Dendritic cell treated with granulocyte-macrophage colony-stimulating factor and Interleukin-4, amounts not matched to agents 40 ng/mL and 50 ng/mL, for 4 days (primary cell): ENCODE measurements around the gene PAQR8.

ENCODE experiments used
- H3K27ac Mint-ChIP-seq: one replicate; pipeline ENCODE4 v1.8.0; 2022; ENCODE audit warnings: mild to moderate bottlenecking, mixed read lengths
- H3K27me3 Mint-ChIP-seq: one replicate; pipeline ENCODE4 v1.8.0; 2022; ENCODE audit warnings: mild to moderate bottlenecking, mixed read lengths
- H3K36me3 Mint-ChIP-seq: one replicate; pipeline ENCODE4 v1.8.0; 2022; ENCODE audit warnings: low read depth, mixed read lengths
- H3K4me1 Mint-ChIP-seq: one replicate; pipeline ENCODE4 v1.8.0; 2022; ENCODE audit warnings: low read depth, mixed read lengths
- H3K4me3 Mint-ChIP-seq: one replicate; pipeline ENCODE4 v1.8.0; 2022; ENCODE audit warnings: mild to moderate bottlenecking, moderate library complexity, mixed read lengths
- H3K9me3 Mint-ChIP-seq: one replicate; pipeline ENCODE4 v1.8.0; 2022; ENCODE audit warnings: mixed read lengths
- intact Hi-C: fragments of 100-400 bp; cut with micrococcal nuclease; formaldehyde crosslinking; loops from one replicate; pipeline ENCODE4 v1.15.0; 2022

PAQR8 gene

DNA sequence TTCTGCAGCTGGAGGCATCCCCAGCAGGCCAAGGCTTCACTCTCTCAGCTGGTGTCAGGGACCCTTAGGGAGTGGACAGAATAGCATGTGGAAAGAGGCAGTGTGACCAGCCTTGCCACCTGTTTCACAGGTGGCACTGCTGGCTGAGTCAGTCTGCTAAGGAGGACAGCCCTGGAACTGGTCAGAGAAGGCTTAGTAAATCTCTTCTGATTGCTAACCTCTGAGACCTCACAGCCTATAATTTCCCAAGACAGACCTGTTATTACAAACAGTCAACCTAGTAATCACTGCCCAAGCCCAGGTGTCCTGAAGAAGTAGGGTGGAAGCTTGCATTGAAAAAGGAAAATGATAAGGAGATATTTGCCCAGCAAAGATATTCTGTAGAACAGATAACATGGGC is 26.4 kb upstream of the PAQR8 start:
- intact Hi-C loops: no loop called here
- H3K4me3 Mint-ChIP-seq: no peak overlapping the region
- H3K36me3 Mint-ChIP-seq: no peaks in the 10 kb centered on the region
- no peak overlapping the region for H3K27ac Mint-ChIP-seq
- no peaks in the 10 kb centered on the region for H3K27me3 Mint-ChIP-seq
- H3K4me1 Mint-ChIP-seq: peaks cover 23% of the 10 kb centered on the region
- H3K9me3 Mint-ChIP-seq: no peaks in the 10 kb centered on the region

DNA sequence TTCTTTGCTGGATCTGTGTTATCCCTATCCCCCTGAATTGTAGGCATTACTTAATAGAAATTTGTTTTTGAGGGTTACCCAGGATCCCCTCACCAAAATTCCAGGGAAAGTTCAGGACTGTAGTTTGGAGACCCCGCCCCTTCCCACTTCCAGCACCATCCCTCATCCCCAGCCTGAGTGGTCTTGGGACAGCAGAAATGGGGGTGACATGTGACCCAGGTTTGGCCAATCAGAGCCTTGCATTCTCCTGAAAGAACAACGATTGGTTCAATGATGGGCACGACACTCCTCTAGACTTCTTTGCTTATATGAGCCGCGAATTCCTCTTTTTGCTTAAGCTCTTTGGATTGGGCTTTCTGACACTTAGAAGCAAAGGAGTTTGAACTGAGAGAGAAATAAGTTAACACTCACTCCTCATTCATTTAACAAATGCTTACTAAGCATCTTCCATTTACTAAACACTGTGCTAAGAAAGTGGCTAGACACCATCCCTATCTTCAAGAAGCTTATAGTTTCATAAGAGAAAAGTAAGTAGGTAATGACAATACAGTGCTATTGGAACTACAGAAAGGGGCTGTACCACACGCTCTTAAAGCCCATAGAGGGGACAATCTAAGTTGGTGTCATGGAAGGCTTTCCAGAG is 24.9 kb upstream of the PAQR8 start:
- Mint-ChIP-seq H3K4me3 (no peak overlapping the region), H3K9me3 (no peaks in the 10 kb centered on the region), H3K36me3 (no peaks in the 10 kb centered on the region), H3K4me1 (peaks cover 29% of the 10 kb centered on the region), H3K27ac (no peak overlapping the region), H3K27me3 (no peaks in the 10 kb centered on the region)
- intact Hi-C loops: no loop called here

DNA sequence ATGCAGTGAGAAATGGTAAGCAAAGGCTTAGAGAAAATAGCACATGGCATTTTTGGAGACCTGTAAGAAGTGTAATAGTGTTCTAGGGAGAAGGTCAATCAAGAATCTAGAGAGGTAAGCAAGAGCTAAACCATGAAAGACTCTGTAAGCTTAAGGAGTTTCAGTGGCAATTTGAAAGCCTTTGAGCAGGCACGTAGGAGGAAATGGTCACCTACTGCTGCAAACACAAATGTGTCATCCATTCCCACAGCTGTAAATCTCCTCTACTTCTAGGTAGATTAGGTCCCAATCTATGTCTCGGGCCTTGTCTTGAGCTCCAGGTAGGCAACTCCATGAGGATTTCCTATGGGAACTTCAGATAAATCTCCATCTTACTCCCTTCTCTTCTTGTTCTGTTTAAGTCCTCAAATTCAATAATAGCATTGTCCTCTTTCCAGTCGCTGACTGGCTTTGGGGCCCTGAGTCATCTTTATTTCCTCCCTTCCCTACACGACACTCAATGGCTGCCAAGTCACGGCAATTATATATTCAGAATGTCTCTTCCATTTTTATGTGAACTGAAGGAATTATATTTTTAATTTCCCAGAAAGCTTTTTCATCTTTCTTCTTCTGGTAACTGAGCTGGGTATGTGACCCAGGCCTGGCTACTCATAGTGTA is 24.2 kb upstream of the PAQR8 start:
- H3K9me3 Mint-ChIP-seq: no peaks in the 10 kb centered on the region
- H3K4me1 Mint-ChIP-seq: peaks cover 32% of the 10 kb centered on the region
- H3K27me3 Mint-ChIP-seq: no peaks in the 10 kb centered on the region
- no peaks in the 10 kb centered on the region for H3K36me3 Mint-ChIP-seq
- no peak overlapping the region for H3K4me3 Mint-ChIP-seq
- intact Hi-C loops: no loop called here
- H3K27ac Mint-ChIP-seq: no peak overlapping the region

DNA sequence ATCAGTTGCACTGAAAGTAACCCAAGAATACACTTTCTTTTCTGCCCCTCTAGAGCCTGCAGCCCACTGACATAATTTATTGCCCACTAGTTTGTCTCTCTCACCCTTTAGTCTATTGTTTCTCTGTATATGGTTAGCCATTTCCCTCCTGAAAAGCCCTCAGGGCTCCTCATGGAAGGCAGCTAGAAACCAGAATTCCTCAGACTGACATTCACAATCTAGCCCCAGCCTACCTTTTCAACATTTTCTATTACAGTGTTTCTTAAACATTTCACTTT is 21.4 kb upstream of the PAQR8 start:
- H3K36me3 Mint-ChIP-seq: no peaks in the 10 kb centered on the region
- H3K27me3 Mint-ChIP-seq: no peaks in the 10 kb centered on the region
- intact Hi-C loops: no loop called here
- no peak overlapping the region for H3K4me3 Mint-ChIP-seq
- peaks cover 25% of the 10 kb centered on the region for H3K4me1 Mint-ChIP-seq
- no peaks in the 10 kb centered on the region for H3K9me3 Mint-ChIP-seq
- H3K27ac Mint-ChIP-seq: no peak overlapping the region

DNA sequence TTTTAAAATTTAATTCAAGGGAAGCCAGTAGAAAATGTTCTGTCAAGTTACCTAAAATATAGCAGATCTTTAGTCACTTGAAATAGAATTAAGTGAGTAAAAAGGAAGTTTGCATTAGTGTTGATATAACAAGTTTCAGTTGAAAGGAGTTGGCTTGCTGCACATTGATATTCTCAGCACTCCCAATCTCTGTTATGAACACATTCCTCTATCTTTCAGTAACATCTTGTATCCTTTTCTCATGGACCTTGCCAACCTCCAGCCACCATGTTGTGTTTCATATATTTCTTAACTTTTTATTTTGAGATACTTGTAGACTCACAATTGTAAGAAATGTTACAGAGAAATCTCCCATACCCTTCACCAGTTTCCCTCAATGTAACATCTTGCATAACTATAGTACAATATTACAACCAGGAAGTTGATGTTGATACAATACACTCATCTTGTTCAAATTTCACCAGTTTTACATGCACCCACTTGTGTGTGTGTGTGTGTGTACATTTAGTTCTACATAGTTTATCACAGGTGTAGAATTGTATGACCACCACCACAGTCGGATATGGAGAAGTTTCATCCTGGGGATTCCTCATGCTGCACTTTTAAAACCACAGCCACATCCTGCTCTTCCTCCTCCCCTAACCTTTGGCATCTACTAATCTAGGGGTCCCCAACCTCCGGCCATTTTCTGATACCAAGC is 20.2 kb upstream of the PAQR8 start:
- Mint-ChIP-seq H3K4me1 (peaks cover 25% of the 10 kb centered on the region), H3K9me3 (no peaks in the 10 kb centered on the region), H3K36me3 (no peaks in the 10 kb centered on the region), H3K27me3 (no peaks in the 10 kb centered on the region), H3K4me3 (no peak overlapping the region), H3K27ac (peak overlapping the region; percentile 59)
- intact Hi-C loops: no loop called here

DNA sequence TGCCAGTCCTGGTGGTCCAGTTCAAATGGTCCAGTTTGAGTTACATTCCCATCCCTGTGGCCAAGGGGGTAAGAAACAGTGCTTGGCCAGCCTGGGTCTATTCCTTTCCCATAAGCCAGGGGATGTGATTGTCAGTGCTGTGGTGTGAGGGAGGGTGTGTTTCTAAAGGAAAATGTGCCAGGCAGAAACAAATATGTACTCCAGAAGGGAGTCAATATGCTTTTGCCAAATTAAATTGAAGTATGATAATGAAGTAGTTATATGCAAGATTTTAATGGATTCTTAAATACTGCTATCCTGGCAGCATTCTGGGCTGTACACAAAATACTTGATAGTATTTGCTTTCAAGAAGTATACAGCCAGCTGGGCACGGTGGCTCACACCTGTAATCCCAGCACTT is 16.6 kb upstream of the PAQR8 start:
- H3K36me3 Mint-ChIP-seq: no peaks in the 10 kb centered on the region
- peaks cover 15% of the 10 kb centered on the region for H3K4me1 Mint-ChIP-seq
- no peak overlapping the region for H3K27ac Mint-ChIP-seq
- H3K27me3 Mint-ChIP-seq: no peaks in the 10 kb centered on the region
- H3K9me3 Mint-ChIP-seq: no peaks in the 10 kb centered on the region
- intact Hi-C loops: no loop called here
- no peak overlapping the region for H3K4me3 Mint-ChIP-seq

DNA sequence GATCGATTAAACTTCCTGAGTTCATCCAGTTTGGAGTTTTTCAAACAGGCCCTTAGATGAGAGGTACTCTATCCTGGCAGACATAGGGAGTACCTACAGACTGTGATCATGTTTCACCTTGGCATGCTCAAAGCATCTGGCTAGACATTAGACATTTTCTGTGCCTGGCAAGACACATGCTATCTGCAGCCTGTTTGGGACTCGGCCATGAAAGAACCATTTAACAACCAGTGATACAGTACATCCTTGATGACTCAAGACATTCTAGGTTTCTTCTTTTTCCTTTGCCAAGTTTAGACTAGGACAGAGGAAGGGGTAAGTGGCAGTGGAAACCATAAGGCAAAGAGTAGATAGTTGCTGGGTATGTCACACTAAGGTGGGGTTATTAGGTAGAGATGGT is 15.4 kb upstream of the PAQR8 start:
- H3K9me3 Mint-ChIP-seq: no peaks in the 10 kb centered on the region
- H3K4me3 Mint-ChIP-seq: no peak overlapping the region
- intact Hi-C loops: no loop called here
- no peak overlapping the region for H3K27ac Mint-ChIP-seq
- H3K4me1 Mint-ChIP-seq: peaks cover 20% of the 10 kb centered on the region
- no peaks in the 10 kb centered on the region for H3K36me3 Mint-ChIP-seq
- H3K27me3 Mint-ChIP-seq: no peaks in the 10 kb centered on the region

DNA sequence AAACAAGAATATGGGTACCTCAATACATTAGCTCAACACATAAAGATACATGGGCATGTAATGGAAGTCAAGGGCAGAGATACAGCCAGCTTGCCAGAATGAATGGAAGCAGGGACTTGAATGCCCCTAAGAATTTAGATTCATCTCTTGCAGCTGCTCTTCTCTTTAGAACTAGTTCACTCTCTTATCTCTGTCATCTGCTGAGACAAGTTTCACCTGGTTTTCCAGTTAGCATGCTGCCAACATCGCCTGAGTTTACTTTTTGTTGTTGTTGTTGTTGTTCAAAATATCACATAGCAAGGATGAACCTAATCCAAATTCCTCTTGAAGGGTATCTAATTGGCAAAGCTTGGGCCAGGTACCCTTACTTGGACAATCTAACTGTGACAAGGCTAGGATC is 14.1 kb upstream of the PAQR8 start:
- Mint-ChIP-seq H3K4me3 (no peak overlapping the region), H3K27me3 (no peaks in the 10 kb centered on the region), H3K27ac (no peak overlapping the region), H3K4me1 (peaks cover 23% of the 10 kb centered on the region), H3K9me3 (no peaks in the 10 kb centered on the region), H3K36me3 (no peaks in the 10 kb centered on the region)
- intact Hi-C loops: no loop called here

DNA sequence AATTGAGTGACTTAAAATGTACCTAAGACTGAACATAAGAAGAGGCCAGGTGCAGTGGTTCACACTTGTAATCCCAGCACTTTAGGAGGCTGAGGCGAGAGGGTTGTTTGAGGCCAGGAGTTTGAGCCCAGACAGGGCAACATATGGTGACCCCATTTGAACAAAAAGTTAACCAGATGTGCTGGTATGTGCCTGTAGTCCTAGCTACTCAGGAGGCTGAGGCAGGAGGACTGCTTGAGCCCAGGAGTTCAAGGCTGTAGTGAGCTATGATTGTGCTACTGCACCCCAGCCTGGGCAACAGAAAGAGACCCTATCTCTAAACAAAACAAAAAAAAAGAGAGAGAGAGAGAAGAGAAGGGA is 10.1 kb upstream of the PAQR8 start:
- peak overlapping the region; percentile 10 for H3K4me3 Mint-ChIP-seq
- H3K4me1 Mint-ChIP-seq: peaks cover 34% of the 10 kb centered on the region
- no peaks in the 10 kb centered on the region for H3K9me3 Mint-ChIP-seq

DNA sequence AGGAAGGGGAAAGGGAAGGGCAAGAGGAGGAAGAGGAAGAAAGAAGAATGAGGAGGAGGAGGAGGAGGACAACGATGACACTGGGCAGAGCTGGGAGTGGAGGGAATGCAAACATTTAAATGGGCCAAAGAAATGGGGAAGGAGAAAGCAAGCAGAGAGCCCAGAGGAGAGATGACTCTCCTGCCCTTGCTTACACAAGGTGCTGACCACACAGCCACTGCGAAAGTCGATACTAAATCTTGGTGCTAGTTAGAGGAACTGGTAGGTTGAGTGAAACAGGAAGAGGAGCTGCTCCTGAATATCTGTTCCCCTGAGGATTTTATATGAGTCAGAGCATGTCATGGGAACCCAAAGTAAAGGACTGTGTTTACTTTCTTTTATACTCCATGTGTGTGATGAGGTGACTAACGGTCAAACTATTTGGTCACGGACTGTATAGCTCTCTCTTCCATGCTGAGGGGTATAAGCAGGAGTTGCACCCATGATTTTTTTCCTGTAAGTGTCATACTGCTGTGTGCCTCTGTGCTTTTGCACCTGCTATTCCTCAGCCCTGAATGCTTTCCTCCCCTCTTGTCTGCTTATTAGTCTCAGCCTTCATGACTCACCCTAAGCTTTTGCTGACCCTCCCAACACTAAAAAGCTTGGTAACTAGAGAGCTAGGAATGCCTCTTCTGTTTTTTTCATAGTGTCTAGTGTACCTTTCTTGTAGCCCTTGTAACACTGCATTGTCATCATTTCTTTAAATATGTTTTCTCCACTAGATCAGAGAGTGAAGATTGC is 9.5 kb upstream of the PAQR8 start:
- intact Hi-C loops: loop anchor here (5.0 kb wide), 1 partner anchor 45 kb away; no protein-coding TSS in a partner anchor
- peak overlapping the region; percentile 62 for H3K4me3 Mint-ChIP-seq

More for the DNA sequence above, 10.1 kb upstream of the PAQR8 start:
- no peaks in the 10 kb centered on the region for H3K27me3 Mint-ChIP-seq
- H3K36me3 Mint-ChIP-seq: no peaks in the 10 kb centered on the region
- H3K27ac Mint-ChIP-seq: peak overlapping the region; percentile 69
- intact Hi-C loops: loop anchor here (5.0 kb wide), 1 partner anchor 45 kb away; no protein-coding TSS in a partner anchor

DNA sequence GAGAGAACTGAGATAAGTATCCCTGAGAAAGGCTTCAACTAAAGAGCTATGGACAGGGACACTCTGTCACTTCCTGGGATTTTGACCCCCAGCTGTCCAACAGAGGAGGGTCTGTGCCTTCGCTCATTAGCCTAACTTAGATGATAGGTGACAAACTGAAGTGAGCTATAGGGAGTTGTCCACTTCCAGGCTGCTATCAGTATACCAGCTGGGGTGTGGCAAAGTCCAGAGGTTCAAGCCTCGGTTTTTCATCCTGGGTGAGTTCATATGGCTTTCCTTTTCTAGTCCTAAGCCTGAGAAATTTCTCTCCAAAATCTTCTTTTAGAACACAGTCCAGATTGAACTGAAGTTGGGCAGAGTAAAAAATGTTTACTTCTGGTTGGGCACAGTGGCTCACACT is 5.9 kb upstream of the PAQR8 start:
- no peaks in the 10 kb centered on the region for H3K36me3 Mint-ChIP-seq
- no peak overlapping the region for H3K4me3 Mint-ChIP-seq
- peaks cover 26% of the 10 kb centered on the region for H3K4me1 Mint-ChIP-seq
- intact Hi-C loops: no loop called here
- H3K9me3 Mint-ChIP-seq: no peaks in the 10 kb centered on the region
- no peaks in the 10 kb centered on the region for H3K27me3 Mint-ChIP-seq
- H3K27ac Mint-ChIP-seq: peak overlapping the region; percentile 52

More for the DNA sequence above, 9.5 kb upstream of the PAQR8 start:
- H3K36me3 Mint-ChIP-seq: no peaks in the 10 kb centered on the region
- peak overlapping the region; percentile 69 for H3K27ac Mint-ChIP-seq
- no peaks in the 10 kb centered on the region for H3K9me3 Mint-ChIP-seq
- no peaks in the 10 kb centered on the region for H3K27me3 Mint-ChIP-seq
- peaks cover 34% of the 10 kb centered on the region for H3K4me1 Mint-ChIP-seq

DNA sequence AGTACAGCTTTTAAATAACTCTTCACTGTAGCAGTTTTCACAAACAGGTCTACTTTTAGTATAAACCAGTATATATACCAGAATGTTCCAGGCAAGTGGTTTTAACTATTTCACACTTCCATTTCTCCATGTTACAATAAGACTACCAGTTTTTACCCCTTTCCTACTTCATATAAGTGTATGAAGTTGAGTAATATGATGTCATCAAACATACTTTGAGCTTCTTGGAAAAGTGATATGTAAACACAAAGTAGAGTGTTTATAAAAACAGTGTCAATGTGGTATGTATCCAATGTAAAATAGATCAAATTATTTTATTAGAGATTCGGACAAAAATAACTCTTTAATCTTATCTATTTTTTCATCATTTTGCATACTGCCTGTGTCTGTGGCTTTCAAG is 2.5 kb upstream of the PAQR8 start:
- intact Hi-C loops: no loop called here
- peaks cover 30% of the 10 kb centered on the region for H3K4me1 Mint-ChIP-seq
- no peak overlapping the region for H3K27ac Mint-ChIP-seq
- H3K9me3 Mint-ChIP-seq: no peaks in the 10 kb centered on the region
- H3K4me3 Mint-ChIP-seq: no peak overlapping the region
- H3K27me3 Mint-ChIP-seq: no peaks in the 10 kb centered on the region
- peaks cover 11% of the 10 kb centered on the region for H3K36me3 Mint-ChIP-seq

DNA sequence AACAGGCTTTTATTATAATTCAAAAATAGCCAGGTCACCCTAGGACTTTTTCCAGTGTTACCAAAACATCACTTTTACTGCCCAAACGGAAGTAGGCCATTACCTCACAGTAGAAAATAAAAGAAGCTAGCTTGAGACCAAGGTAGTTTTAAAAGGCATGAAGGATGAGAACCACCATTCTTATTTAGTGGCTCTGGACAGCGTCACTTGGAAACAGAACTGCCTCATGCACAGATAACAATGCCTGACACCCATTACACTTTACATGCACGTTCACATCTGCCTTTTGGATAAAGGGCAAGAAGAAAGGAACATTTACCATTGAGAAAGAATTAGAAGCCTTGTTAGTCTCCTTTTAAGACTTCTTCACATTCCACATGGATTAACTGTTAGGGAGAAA is 1.9 kb upstream of the PAQR8 start:
- H3K36me3 Mint-ChIP-seq: peaks cover 11% of the 10 kb centered on the region
- intact Hi-C loops: loop anchor here (5.0 kb wide), 1 partner anchor 217 kb away; the partner anchor contains the start of gene TRAM2
- H3K27ac Mint-ChIP-seq: no peak overlapping the region
- H3K4me3 Mint-ChIP-seq: no peak overlapping the region
- no peaks in the 10 kb centered on the region for H3K9me3 Mint-ChIP-seq
- H3K27me3 Mint-ChIP-seq: no peaks in the 10 kb centered on the region
- H3K4me1 Mint-ChIP-seq: peaks cover 33% of the 10 kb centered on the region
